GM18498 (cell line): ENCODE results near the gene PRPF40B.

Source experiments
- ATAC-seq: cut with Tn5 transposase; IDR thresholded peaks from one replicate; pipeline ENCODE4 v1.9.1; 2021; ENCODE audit warnings: mild to moderate bottlenecking, moderate library complexity; ENCODE audit not compliant: unreplicated experiment

Gene PRPF40B

DNA sequence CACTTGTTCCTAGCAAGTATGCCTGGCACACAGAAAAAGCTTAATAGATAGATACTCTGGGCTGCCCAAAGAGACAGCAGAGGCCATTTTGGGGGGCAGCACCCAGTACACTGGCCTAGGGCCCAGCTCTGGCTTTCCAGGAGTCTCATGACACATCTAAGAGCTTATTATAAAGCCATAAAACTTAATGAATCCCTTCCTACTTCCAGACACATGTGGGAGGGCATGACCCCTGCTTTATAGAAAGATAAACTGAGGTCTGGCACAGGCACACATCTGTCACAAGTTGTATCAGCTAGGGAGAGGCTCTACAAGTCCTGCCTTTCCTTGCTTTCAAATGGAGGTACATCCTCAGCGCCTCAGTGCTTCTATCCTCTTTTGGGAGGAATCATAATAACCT lies 56.7 kb downstream of the PRPF40B start:
- ATAC-seq = no peak

GRCh38 chr12:49683599-49684309 lies 60.4 kb downstream of the PRPF40B start:
- ATAC-seq = no peak

GRCh38 chr12:49684310-49684854 lies 61.0 kb downstream of the PRPF40B start:
- ATAC-seq = no peak

DNA sequence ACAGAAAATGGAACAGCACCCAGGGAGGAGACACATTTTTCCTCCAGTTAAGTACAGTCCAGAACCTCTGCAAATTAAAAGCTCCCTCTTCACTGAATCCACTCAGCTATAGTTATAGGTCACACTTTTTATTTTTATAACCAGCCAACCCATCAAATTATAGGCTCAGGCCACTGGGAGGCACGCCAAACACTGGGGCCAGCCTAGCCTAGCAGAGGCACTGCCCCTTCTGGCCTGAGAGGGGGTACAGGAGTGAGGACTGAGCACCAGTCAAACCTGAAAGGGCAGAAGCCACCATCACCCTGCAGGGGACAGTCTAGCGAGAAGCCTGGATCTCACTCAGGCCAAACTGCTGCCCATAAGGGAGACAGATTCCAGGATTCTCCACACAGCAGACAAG lies 64.6 kb downstream of the PRPF40B start:
- ATAC-seq = no peak

GRCh38 chr12:49689237-49689636 lies 65.9 kb downstream of the PRPF40B start:
- no peak for ATAC-seq

DNA sequence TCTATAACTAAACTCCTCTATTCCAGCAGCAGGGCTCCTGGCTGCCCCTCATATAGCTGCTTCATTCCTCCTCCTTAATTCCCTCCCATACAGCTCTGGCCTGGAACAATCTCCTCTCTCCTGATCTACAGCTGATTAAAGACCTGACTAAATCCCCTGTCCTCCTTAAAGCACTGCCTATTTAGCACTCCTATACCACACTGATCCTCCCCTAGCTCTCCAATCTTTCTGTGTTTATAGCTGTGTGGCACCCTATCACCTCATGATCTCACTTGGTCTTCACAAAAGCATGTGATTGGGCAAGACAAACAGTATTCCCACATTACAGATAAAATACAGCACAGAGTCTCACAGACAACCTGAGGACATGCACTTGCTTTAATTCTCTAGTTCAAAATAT lies 66.4 kb downstream of the PRPF40B start:
- ATAC-seq = no peak

- no peak for ATAC-seq
Measured at GRCh38 chr12:49692851-49693250, 69.5 kb downstream of the PRPF40B start.

DNA sequence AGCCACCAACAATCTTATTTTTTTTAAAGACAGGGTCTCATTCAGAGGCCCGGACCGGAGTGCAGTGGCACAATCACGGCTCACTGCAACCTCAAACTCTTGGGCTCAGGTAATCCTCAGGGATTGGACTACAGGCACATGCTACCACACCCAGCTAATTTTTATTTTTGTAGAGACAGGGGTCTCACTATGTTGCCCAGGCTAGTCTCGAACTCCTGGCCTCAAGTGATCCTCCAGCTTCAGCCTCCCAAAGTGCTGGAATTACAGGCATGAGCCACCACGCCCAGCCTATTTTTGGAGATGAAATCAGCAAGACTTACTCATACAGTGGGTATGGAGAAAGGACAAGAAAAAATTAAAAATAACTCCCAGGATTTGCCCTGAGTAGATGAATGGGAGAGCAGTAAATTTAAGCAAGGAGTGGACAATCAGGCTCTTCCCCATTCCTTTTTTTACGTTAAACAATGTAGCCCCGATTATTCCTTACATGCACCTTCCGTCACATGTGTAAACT lies 70.6 kb downstream of the PRPF40B start:
- no peak for ATAC-seq
